CD4-positive, alpha-beta T cell treated with Interleukin-4 for 1 hour (primary cell): Measurements from ENCODE around the gene EIF4E3.
A peak's percentile ranks its signal among the peaks of the same experiment; 100 is the strongest.

Experiments used
- DNase-seq, 2 donors: peaks; one replicate each; pipeline ENCODE4 v3.0.0-alpha.2; 2020 to 2022

EIF4E3 gene

GRCh38 chr3:71641674-71642073 lies 83.5 kb downstream of the EIF4E3 start:
- no peak for DNase-seq

DNA sequence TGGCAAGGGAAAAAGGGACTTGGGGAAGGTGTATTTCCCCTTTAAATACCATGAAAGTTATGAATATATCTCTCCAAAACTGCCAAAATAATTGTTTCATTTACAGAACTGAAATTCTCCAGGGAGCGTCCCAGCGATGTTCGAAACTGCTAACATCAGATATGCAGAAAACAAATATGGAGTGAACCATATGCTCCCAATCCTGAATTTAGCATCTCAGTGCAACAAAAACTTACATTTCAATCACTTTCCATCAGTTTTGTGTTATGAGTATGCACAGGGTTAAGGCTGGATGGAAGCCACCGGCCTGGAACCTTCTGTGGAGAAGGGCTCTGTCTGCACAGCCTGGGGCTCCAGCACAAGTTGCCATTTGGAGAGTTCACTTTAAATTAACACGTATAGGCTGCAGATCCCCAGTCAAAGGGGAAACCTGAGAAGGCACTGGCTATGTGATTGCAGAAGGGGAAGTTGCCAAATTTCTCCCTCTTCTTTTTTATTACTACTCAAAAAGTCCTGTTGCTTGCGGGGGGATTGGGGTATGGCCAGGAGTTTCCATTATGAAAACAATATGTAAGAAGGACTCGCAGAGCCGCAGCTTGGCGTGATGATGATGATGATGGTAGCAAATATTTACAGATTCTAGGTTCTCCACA lies 84.7 kb downstream of the EIF4E3 start:
- no peak for DNase-seq

GRCh38 chr3:71636482-71636881 lies 88.7 kb downstream of the EIF4E3 start:
- DNase-seq: no peak

- DNase-seq: no peak
These were observed 89.2 kb downstream of the EIF4E3 start for GRCh38 chr3:71636001-71636400.

DNA sequence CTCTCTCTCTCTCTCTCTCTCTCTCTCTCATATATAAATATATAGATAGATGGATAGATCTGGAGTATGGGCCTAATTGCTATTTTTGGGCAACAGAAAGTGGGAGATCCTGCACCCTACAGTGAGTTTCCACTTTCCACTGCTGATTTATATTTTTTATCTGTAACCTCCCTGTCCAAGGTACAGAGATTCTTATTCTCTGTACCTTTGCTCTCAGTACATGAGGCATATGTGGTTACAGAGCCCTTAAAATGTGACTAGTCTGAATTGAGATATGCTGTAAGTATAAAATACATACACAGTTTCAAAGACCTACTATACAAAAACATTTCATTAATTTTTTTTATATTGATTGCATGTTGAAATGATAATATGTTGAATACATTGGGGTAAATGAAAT lies 90.5 kb downstream of the EIF4E3 start:
- DNase-seq: no peak

DNA sequence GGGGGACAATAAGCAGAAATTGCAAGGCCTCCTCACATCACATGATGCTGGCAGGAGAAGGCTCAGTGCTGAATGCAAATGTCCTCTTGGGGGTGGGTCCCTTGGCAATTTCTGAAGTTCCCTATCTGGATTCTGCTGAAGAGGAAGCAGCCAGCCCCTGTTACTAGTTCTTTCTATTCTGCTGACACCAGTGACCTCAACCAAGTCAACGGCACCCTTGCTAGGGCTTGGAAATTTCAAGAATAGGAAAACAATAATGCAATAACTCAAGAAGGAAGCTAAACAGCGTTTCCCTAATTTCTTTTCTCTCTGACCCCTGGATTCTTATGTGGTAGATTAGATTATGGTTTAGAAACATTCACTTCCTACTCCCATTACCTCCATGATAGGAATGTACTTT lies 95.5 kb downstream of the EIF4E3 start:
- peak; percentile 8 to 58 for DNase-seq

DNA sequence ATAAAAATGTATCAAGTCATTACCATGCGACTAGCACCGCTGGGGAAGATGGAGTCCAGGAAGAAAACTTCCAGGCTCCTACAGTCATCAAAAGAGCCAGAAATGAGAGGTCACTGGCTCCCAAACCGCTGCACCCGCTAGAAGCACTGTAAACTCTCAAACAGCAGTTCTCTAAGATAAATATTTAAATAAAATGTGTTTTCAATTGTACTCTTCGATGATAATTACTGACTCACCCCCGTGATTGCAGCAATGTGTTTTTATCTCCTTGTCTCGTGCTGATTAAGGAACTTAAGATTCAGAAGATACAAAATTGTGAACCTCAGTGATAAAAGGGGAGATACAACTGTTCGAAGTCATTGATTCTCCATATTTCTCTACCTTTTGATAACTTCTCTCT lies 95.9 kb downstream of the EIF4E3 start:
- no peak for DNase-seq

DNA sequence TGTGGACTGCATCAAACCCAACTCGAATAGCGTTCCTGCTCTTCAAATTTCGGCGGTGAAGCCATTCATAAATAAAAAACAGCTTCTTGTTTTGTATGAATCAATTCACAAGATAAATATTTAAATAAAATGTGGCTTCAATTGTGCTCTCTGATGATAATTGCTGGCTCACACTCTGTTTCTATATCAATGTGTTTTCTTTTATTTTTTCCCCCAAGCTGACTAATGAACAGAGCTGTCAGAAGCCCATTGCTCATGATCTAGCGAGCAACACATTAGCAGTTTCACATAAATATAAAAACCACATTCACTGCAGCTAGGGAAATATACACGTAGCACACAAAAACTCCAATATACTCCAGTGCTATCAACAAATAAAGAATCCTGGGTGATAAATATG lies 96.7 kb downstream of the EIF4E3 start:
- no peak for DNase-seq

- DNase-seq: no peak
These were observed 99.5 kb downstream of the EIF4E3 start for GRCh38 chr3:71625676-71626075.
